ENCODE data around the gene ITIH3. TPM values are rescaled to one million over a fixed set of nuclear protein-coding genes. Genes with fewer than 3 reads are reported as not detected.

The ITIH3 gene
- total RNA-seq, 4 donors from 2014 or later = 3.6 to 4.1 TPM; not detected in 2

GRCh38 chr3:52769786-52770455, 24.7 kb upstream of the ITIH3 start:
- Histone ChIP-seq H3K4me1 (peaks cover 0 to 16% (median 3%) of the 10 kb centered on the region in 4 donors), H3K27me3 (no peaks in the 10 kb centered on the region), H3K4me3 (peak overlapping the region; percentile 70 to 91 (median 76)), H3K9me3 (no peaks in the 10 kb centered on the region), H3K36me3 (peaks cover 0 to 20% (median 0%) of the 10 kb centered on the region in 3 donors), H3K27ac (peak overlapping the region in 1 of 4 donors; percentile 71)
- DNase-seq = no peak
- TF ChIP-seq POLR2A (IDR thresholded peaks at IDR 0.05) = no peak
- TF ChIP-seq, protein P1, sequence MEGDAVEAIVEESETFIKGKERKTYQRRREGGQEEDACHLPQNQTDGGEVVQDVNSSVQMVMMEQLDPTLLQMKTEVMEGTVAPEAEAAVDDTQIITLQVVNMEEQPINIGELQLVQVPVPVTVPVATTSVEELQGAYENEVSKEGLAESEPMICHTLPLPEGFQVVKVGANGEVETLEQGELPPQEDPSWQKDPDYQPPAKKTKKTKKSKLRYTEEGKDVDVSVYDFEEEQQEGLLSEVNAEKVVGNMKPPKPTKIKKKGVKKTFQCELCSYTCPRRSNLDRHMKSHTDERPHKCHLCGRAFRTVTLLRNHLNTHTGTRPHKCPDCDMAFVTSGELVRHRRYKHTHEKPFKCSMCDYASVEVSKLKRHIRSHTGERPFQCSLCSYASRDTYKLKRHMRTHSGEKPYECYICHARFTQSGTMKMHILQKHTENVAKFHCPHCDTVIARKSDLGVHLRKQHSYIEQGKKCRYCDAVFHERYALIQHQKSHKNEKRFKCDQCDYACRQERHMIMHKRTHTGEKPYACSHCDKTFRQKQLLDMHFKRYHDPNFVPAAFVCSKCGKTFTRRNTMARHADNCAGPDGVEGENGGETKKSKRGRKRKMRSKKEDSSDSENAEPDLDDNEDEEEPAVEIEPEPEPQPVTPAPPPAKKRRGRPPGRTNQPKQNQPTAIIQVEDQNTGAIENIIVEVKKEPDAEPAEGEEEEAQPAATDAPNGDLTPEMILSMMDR (IDR thresholded peaks at IDR 0.05) = no peak

- peak; percentile 87 to 96 (median 92) for DNase-seq
- H3K36me3 ChIP-seq = peaks cover 0 to 15% (median 0%) of the 10 kb centered on the region in 3 donors
- peaks cover 0 to 16% (median 3%) of the 10 kb centered on the region in 4 donors for H3K4me1 ChIP-seq
- peak within 1 kb of the TSS; percentile 59 to 79 (median 69) for H3K27ac ChIP-seq
- TF ChIP-seq, protein P1 (IDR thresholded peaks at IDR 0.05) = peak in 2 of 6 experiments; percentile 5 to 11
- peak; percentile 64 to 65 for TF ChIP-seq POLR2A (IDR thresholded peaks at IDR 0.05)
- peak within 1 kb of the TSS; percentile 70 to 91 (median 76) for H3K4me3 ChIP-seq
- no peaks in the 10 kb centered on the region for H3K27me3 ChIP-seq
- no peaks in the 10 kb centered on the region for H3K9me3 ChIP-seq
Measured at GRCh38 chr3:52770496-52771333, 23.9 kb upstream of the ITIH3 start, which contains the start of gene NEK4. Gene NEK4 (minus strand): TSS chr3:52770940. CDS start chr3:52770746, 194 bp downstream.

- no peaks in the 10 kb centered on the region for H3K9me3 ChIP-seq
- H3K27me3 ChIP-seq = no peaks in the 10 kb centered on the region
- peak overlapping the region; percentile 70 to 91 (median 76) for H3K4me3 ChIP-seq
- TF ChIP-seq POLR2A (IDR thresholded peaks at IDR 0.05) = no peak
- TF ChIP-seq, protein P1 (IDR thresholded peaks at IDR 0.05) = no peak
- H3K4me1 ChIP-seq = peaks cover 0 to 16% (median 3%) of the 10 kb centered on the region in 4 donors
- DNase-seq = no peak
- H3K36me3 ChIP-seq = peaks cover 0 to 10% (median 0%) of the 10 kb centered on the region in 3 donors
- peak overlapping the region; percentile 59 to 79 (median 69) for H3K27ac ChIP-seq
Measured at GRCh38 chr3:52771334-52771681, 23.3 kb upstream of the ITIH3 start.

DNA sequence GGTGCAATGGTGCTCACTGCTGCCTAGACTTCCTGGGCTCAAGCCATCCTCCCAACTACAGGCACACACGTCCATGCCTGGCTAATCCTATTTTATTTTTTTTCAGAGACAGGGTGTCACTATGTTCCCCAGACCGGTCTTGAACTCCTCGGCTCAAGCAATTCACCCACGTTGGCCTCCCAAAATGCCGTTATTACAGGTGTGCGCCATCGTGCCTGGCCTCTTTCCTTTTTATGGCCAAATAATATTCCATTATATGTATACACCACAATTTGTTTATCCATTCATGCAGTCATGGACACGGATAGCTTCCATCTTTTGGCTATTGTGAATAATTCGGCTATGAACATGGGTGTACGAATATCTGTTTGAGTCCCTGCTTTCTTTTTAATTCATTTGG, 22.9 kb upstream of the ITIH3 start:
- no peak for TF ChIP-seq POLR2A (IDR thresholded peaks at IDR 0.05)
- TF ChIP-seq, protein P1 (IDR thresholded peaks at IDR 0.05) = no peak
- H3K27ac ChIP-seq = peak overlapping the region in 2 of 4 donors; percentile 71 to 79
- no peaks in the 10 kb centered on the region for H3K9me3 ChIP-seq
- peaks cover 0 to 6% (median 0%) of the 10 kb centered on the region in 3 donors for H3K36me3 ChIP-seq
- no peak overlapping the region for H3K4me3 ChIP-seq
- H3K27me3 ChIP-seq = no peaks in the 10 kb centered on the region
- peaks cover 0 to 16% (median 3%) of the 10 kb centered on the region in 4 donors for H3K4me1 ChIP-seq
- DNase-seq = no peak

GRCh38 chr3:52773361-52774065, 21.1 kb upstream of the ITIH3 start:
- TF ChIP-seq, protein P1 (IDR thresholded peaks at IDR 0.05) = no peak
- no peak for TF ChIP-seq POLR2A (IDR thresholded peaks at IDR 0.05)
- no peak for DNase-seq
- Histone ChIP-seq H3K27me3 (no peaks in the 10 kb centered on the region), H3K4me1 (peaks cover 0 to 16% (median 3%) of the 10 kb centered on the region in 4 donors), H3K36me3 (no peaks in the 10 kb centered on the region), H3K9me3 (no peaks in the 10 kb centered on the region), H3K4me3 (no peak overlapping the region), H3K27ac (no peak overlapping the region)

Data from Peyer's patch (tissue), 4 donors.